ENCODE results near the gene PEX19. TPM values are rescaled to one million over a fixed set of nuclear protein-coding genes. Genes with fewer than 3 reads are reported as not detected.

Gene PEX19
- polyA plus RNA-seq, 1 donor (not counting 4 experiments of a cell fraction or from before 2014, with no cell fraction given): 48.7 TPM

DNA sequence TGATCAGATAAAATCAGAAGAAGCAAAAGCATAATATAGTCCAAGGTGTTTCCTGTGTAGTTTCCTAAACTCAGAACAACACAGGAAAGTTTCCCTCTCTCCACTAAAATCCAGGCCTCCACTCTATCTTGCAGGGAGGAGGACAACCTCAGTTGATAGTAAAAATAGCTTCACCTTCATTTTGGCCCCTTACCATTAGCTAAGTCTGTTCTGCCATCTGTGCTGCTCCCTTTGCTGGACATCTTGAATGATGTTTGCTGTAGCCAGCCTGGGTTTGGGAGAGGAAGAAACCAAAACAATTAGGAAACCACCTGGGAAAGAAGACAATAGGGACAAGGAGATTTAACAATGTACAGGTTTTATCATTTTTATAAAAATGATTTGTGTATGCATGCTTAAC lies 41.2 kb downstream of the PEX19 start:
- Histone ChIP-seq H3K4me1 (ENCODE audit: control insufficient read depth, extremely low read depth, insufficient read depth, low read length) (no peaks in the 10 kb centered on the region), H3K4me2 (ENCODE audit: control insufficient read depth, extremely low read depth, insufficient read depth, low read depth, low read length) (no peak overlapping the region), H3K27ac (ENCODE audit: control insufficient read depth, insufficient read depth, low read length) (no peak overlapping the region), H3K9me3 (ENCODE audit: control insufficient read depth, low read depth, low read length) (no peaks in the 10 kb centered on the region), H4K20me1 (ENCODE audit: control insufficient read depth, extremely low read depth, insufficient read depth, low read length) (no peaks in the 10 kb centered on the region), H3K36me3 (ENCODE audit: control insufficient read depth in 2 of 2, extremely low read depth in 1 of 2, insufficient read depth in 2 of 2, low read length in 2 of 2) (peaks cover 12 to 13% of the 10 kb centered on the region in 2 experiments), H3K9ac (ENCODE audit: control insufficient read depth, extremely low read depth, insufficient read depth, low read length) (no peak overlapping the region), H3K27me3 (ENCODE audit: control insufficient read depth, extremely low read depth, insufficient read depth, low read length) (no peaks in the 10 kb centered on the region), H3K4me3 (ENCODE audit: control insufficient read depth in 2 of 3, extremely low read depth in 1 of 3, insufficient read depth in 2 of 3, low read depth in 1 of 3, low read length in 3 of 3) (no peak overlapping the region), H3K79me2 (ENCODE audit: control insufficient read depth, insufficient read depth, low read length) (peaks cover 5% of the 10 kb centered on the region), H3K9me1 (ENCODE audit: control insufficient read depth, extremely low read depth, insufficient read depth, low read length) (no peaks in the 10 kb centered on the region), H2AFZ (ENCODE audit: control insufficient read depth, low read length) (no peak overlapping the region)
- dilution Hi-C loops (cut with MboI; ENCODE audit: extremely low pct_ligation_motif_present, low sequenced_read_pairs): no loop called here
- no peak for TF ChIP-seq CTCF (optimal IDR thresholded peaks at IDR 0.05 in 1 of 3, IDR thresholded peaks at IDR 0.05 in 1 of 3, conservative IDR thresholded peaks at IDR 0.05 in 1 of 3; ENCODE audit: extremely low read depth in 1 of 3, insufficient read depth in 2 of 3, low read length in 3 of 3)
- no peak for TF ChIP-seq EZH2 (IDR thresholded peaks at IDR 0.05; ENCODE audit: low read length)
- DNase-seq (ENCODE audit: low read depth, low spot score) (no peak), FAIRE-seq (no peak)

DNA sequence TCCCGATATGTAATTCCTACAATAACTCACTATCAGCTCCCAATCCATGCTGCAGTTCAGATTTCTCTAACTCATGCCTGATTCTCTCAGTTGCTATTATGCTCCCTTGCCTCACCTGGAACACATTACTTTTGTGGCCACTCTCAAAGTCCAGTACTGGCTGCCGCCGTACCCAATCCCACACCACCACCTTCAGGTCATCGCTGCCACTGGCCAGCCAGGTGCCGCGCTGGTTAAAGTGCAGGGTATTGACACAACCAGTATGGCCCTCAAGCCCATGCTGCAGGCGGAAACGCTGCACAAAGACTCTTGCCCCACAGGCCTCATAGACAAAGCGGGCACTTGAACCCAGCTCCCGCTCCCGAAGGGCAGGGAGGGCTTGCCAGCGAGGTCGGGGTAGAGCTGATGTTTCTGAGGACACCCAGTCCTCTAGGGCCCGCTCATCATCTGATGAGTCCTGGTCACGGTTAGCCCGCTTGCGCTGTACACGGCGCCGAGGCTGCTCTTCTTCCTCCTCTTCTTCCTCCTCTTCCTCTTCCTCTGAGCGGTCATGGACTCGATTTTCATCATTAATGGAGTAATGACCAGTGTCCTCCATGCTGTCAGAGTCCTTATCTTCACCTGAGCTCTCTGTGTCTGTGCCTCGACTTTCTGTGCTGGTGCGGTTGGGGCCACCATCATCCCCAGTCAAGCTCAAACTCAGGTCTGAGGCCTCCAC lies 45.2 kb downstream of the PEX19 start:
- peaks cover 17 to 27% of the 10 kb centered on the region in 2 experiments for H3K36me3 ChIP-seq (ENCODE audit: control insufficient read depth in 2 of 2, extremely low read depth in 1 of 2, insufficient read depth in 2 of 2, low read length in 2 of 2)
- DNase-seq (ENCODE audit: low read depth, low spot score) (no peak), FAIRE-seq (no peak)
- TF ChIP-seq CTCF (optimal IDR thresholded peaks at IDR 0.05 in 1 of 3, IDR thresholded peaks at IDR 0.05 in 1 of 3, conservative IDR thresholded peaks at IDR 0.05 in 1 of 3; ENCODE audit: extremely low read depth in 1 of 3, insufficient read depth in 2 of 3, low read length in 3 of 3): no peak
- no peak for TF ChIP-seq EZH2 (IDR thresholded peaks at IDR 0.05; ENCODE audit: low read length)
- H3K4me3 ChIP-seq (ENCODE audit: control insufficient read depth in 2 of 3, extremely low read depth in 1 of 3, insufficient read depth in 2 of 3, low read depth in 1 of 3, low read length in 3 of 3): no peak overlapping the region
- dilution Hi-C loops (cut with MboI; ENCODE audit: extremely low pct_ligation_motif_present, low sequenced_read_pairs): no loop called here
- no peak overlapping the region for H3K4me2 ChIP-seq (ENCODE audit: control insufficient read depth, extremely low read depth, insufficient read depth, low read depth, low read length)
- peaks cover 1% of the 10 kb centered on the region for H3K79me2 ChIP-seq (ENCODE audit: control insufficient read depth, insufficient read depth, low read length)
- H4K20me1 ChIP-seq (ENCODE audit: control insufficient read depth, extremely low read depth, insufficient read depth, low read length): no peaks in the 10 kb centered on the region
- no peak overlapping the region for H2AFZ ChIP-seq (ENCODE audit: control insufficient read depth, low read length)
- no peaks in the 10 kb centered on the region for H3K27me3 ChIP-seq (ENCODE audit: control insufficient read depth, extremely low read depth, insufficient read depth, low read length)
- no peaks in the 10 kb centered on the region for H3K4me1 ChIP-seq (ENCODE audit: control insufficient read depth, extremely low read depth, insufficient read depth, low read length)
- H3K27ac ChIP-seq (ENCODE audit: control insufficient read depth, insufficient read depth, low read length): no peak overlapping the region
- no peaks in the 10 kb centered on the region for H3K9me3 ChIP-seq (ENCODE audit: control insufficient read depth, low read depth, low read length)
- no peak overlapping the region for H3K9ac ChIP-seq (ENCODE audit: control insufficient read depth, extremely low read depth, insufficient read depth, low read length)
- no peaks in the 10 kb centered on the region for H3K9me1 ChIP-seq (ENCODE audit: control insufficient read depth, extremely low read depth, insufficient read depth, low read length)

Measured in keratinocyte (primary cell).